Chondrocyte (in vitro differentiated cells): ENCODE results near the gene SV2B. TPM values are rescaled to one million over a fixed set of nuclear protein-coding genes. Genes with fewer than 3 reads are reported as not detected.

Source experiments
- DNase-seq: peaks from one replicate; pipeline ENCODE4 v3.0.0; 2021; ENCODE audit warnings: mixed read lengths, low spot score
- H3K27ac Mint-ChIP-seq: one replicate; pipeline ENCODE4 v1.8.0; 2021; ENCODE audit warnings: mild to moderate bottlenecking, moderate library complexity, mixed read lengths; ENCODE audit not compliant: unreplicated experiment
- H3K27me3 Mint-ChIP-seq: 2 replicates; pipeline ENCODE4 v1.8.0; 2021; ENCODE audit warnings: low read depth, mixed read lengths
- H3K36me3 Mint-ChIP-seq: 2 replicates; pipeline ENCODE4 v1.8.0; 2021; ENCODE audit warnings: low read depth, mixed read lengths
- H3K4me1 Mint-ChIP-seq: 2 replicates; pipeline ENCODE4 v1.8.0; 2021; ENCODE audit warnings: low read depth, mild to moderate bottlenecking, mixed read lengths
- H3K4me3 Mint-ChIP-seq: one replicate; pipeline ENCODE4 v1.8.0; 2021; ENCODE audit warnings: mild to moderate bottlenecking, moderate library complexity, mixed read lengths; ENCODE audit not compliant: unreplicated experiment
- H3K9me3 Mint-ChIP-seq: 2 replicates; pipeline ENCODE4 v1.8.0; 2021; ENCODE audit warnings: low read depth, mixed read lengths
- CTCF ChIP-seq: fragments of 200-600 bp; sonication (generic); IDR thresholded peaks from 2 replicates; pipeline ENCODE4 v1.5.0; 2021; ENCODE audit warnings: antibody characterized with exemption, mild to moderate bottlenecking, moderate library complexity
- total RNA-seq: library from RNA; stranded (reverse); gene quantifications from 3 replicates; pipeline ENCODE4 v1.2.1, GENCODE V29; 2021

Gene SV2B
- total RNA-seq, 1 donor from 2014 or later: not detected

GRCh38 chr15:91227117-91227516 lies 127.1 kb downstream of the SV2B start:
- Mint-ChIP-seq H3K27me3 (peaks cover 10% of the 10 kb centered on the region), H3K9me3 (no peaks in the 10 kb centered on the region), H3K4me3 (no peak overlapping the region), H3K36me3 (no peaks in the 10 kb centered on the region), H3K4me1 (no peaks in the 10 kb centered on the region), H3K27ac (no peak overlapping the region)
- DNase-seq: no peak
- TF ChIP-seq CTCF: no peak

- Mint-ChIP-seq H3K36me3 (no peaks in the 10 kb centered on the region), H3K27ac (no peak overlapping the region), H3K27me3 (peaks cover 10% of the 10 kb centered on the region), H3K9me3 (no peaks in the 10 kb centered on the region), H3K4me3 (no peak overlapping the region), H3K4me1 (no peaks in the 10 kb centered on the region)
- no peak for DNase-seq
- TF ChIP-seq CTCF: no peak
Observed at GRCh38 chr15:91227766-91228165, 127.7 kb downstream of the SV2B start.

- H3K27ac Mint-ChIP-seq: no peak overlapping the region
- H3K36me3 Mint-ChIP-seq: no peaks in the 10 kb centered on the region
- H3K4me3 Mint-ChIP-seq: no peak overlapping the region
- H3K4me1 Mint-ChIP-seq: no peaks in the 10 kb centered on the region
- peaks cover 7% of the 10 kb centered on the region for H3K27me3 Mint-ChIP-seq
- DNase-seq: no peak
- no peak for TF ChIP-seq CTCF
- H3K9me3 Mint-ChIP-seq: peaks cover 4% of the 10 kb centered on the region
Observed at GRCh38 chr15:91228383-91228782, 128.3 kb downstream of the SV2B start.

- H3K4me3 Mint-ChIP-seq: no peak overlapping the region
- peaks cover 4% of the 10 kb centered on the region for H3K9me3 Mint-ChIP-seq
- no peaks in the 10 kb centered on the region for H3K4me1 Mint-ChIP-seq
- H3K27me3 Mint-ChIP-seq: peaks cover 7% of the 10 kb centered on the region
- TF ChIP-seq CTCF: no peak
- H3K27ac Mint-ChIP-seq: no peak overlapping the region
- no peaks in the 10 kb centered on the region for H3K36me3 Mint-ChIP-seq
- DNase-seq: no peak
Observed at GRCh38 chr15:91228890-91229289, 128.8 kb downstream of the SV2B start.

- no peak overlapping the region for H3K27ac Mint-ChIP-seq
- no peaks in the 10 kb centered on the region for H3K4me1 Mint-ChIP-seq
- peaks cover 4% of the 10 kb centered on the region for H3K9me3 Mint-ChIP-seq
- no peak for TF ChIP-seq CTCF
- H3K36me3 Mint-ChIP-seq: no peaks in the 10 kb centered on the region
- peaks cover 10% of the 10 kb centered on the region for H3K27me3 Mint-ChIP-seq
- no peak overlapping the region for H3K4me3 Mint-ChIP-seq
- no peak for DNase-seq
Observed at GRCh38 chr15:91231703-91232102, 131.6 kb downstream of the SV2B start.
